Measurements from ENCODE around the gene CPNE4. TPM values are rescaled to one million over a fixed set of nuclear protein-coding genes. Genes with fewer than 3 reads are reported as not detected.

The CPNE4 gene
- total RNA-seq, 1 donor from 2014 or later: 3.2 TPM

GRCh38 chr3:131716007-131716406, 318.8 kb downstream of the CPNE4 start:
- Histone ChIP-seq H3K27me3 (no peaks in the 10 kb centered on the region), H3K27ac (no peak overlapping the region), H3K4me1 (no peaks in the 10 kb centered on the region), H3K36me3 (no peaks in the 10 kb centered on the region), H3K4me3 (no peak overlapping the region), H3K9me3 (no peaks in the 10 kb centered on the region)
- intact Hi-C loops (cut with DNase I): no loop called here
- no peak for DNase-seq (ENCODE audit: extremely low spot score in 2 of 2)
- TF ChIP-seq CTCF (IDR thresholded peaks at IDR 0.05) (no peak), POLR2A (IDR thresholded peaks at IDR 0.05) (no peak), POLR2AphosphoS5 (IDR thresholded peaks at IDR 0.05; ENCODE audit: insufficient read depth in 1 of 2, low read depth in 1 of 2) (no peak)

- no peak for TF ChIP-seq CTCF (IDR thresholded peaks at IDR 0.05)
- no peak for TF ChIP-seq POLR2A (IDR thresholded peaks at IDR 0.05)
- no peak for TF ChIP-seq POLR2AphosphoS5 (IDR thresholded peaks at IDR 0.05; ENCODE audit: insufficient read depth in 1 of 2, low read depth in 1 of 2)
- intact Hi-C loops (cut with DNase I): loop anchor here (5.0 kb wide), 1 partner anchor 1103 kb away; no protein-coding TSS in a partner anchor
- H3K4me1 ChIP-seq: no peaks in the 10 kb centered on the region
- no peaks in the 10 kb centered on the region for H3K9me3 ChIP-seq
- H3K36me3 ChIP-seq: no peaks in the 10 kb centered on the region
- DNase-seq (ENCODE audit: extremely low spot score in 2 of 2): no peak
- H3K27me3 ChIP-seq: no peaks in the 10 kb centered on the region
- no peak overlapping the region for H3K27ac ChIP-seq
- H3K4me3 ChIP-seq: no peak overlapping the region
These were observed 320.1 kb downstream of the CPNE4 start for GRCh38 chr3:131714585-131715220.

- no peak overlapping the region for H3K4me3 ChIP-seq
- no peaks in the 10 kb centered on the region for H3K27me3 ChIP-seq
- no peak for DNase-seq (ENCODE audit: extremely low spot score in 2 of 2)
- no peaks in the 10 kb centered on the region for H3K4me1 ChIP-seq
- TF ChIP-seq POLR2AphosphoS5 (IDR thresholded peaks at IDR 0.05; ENCODE audit: insufficient read depth in 1 of 2, low read depth in 1 of 2) (no peak), CTCF (IDR thresholded peaks at IDR 0.05) (no peak), POLR2A (IDR thresholded peaks at IDR 0.05) (no peak)
- no peaks in the 10 kb centered on the region for H3K36me3 ChIP-seq
- no peak overlapping the region for H3K27ac ChIP-seq
- intact Hi-C loops (cut with DNase I): loop anchor here (5.0 kb wide), 1 partner anchor 1104 kb away; no protein-coding TSS in a partner anchor
- H3K9me3 ChIP-seq: no peaks in the 10 kb centered on the region
These were observed 321.2 kb downstream of the CPNE4 start for GRCh38 chr3:131713416-131714123.

- intact Hi-C loops (cut with DNase I): loop anchor here (5.0 kb wide), 1 partner anchor 1105 kb away; no protein-coding TSS in a partner anchor
- H3K9me3 ChIP-seq: no peaks in the 10 kb centered on the region
- TF ChIP-seq POLR2A (IDR thresholded peaks at IDR 0.05): no peak
- no peak for TF ChIP-seq CTCF (IDR thresholded peaks at IDR 0.05)
- TF ChIP-seq POLR2AphosphoS5 (IDR thresholded peaks at IDR 0.05; ENCODE audit: insufficient read depth in 1 of 2, low read depth in 1 of 2): no peak
- H3K27ac ChIP-seq: no peak overlapping the region
- no peak overlapping the region for H3K4me3 ChIP-seq
- no peaks in the 10 kb centered on the region for H3K4me1 ChIP-seq
- no peak for DNase-seq (ENCODE audit: extremely low spot score in 2 of 2)
- H3K36me3 ChIP-seq: no peaks in the 10 kb centered on the region
- no peaks in the 10 kb centered on the region for H3K27me3 ChIP-seq
These were observed 322.2 kb downstream of the CPNE4 start for GRCh38 chr3:131712662-131713061.

Data from vagina (tissue), 2 donors.